Activated T-helper 17 cell treated with anti-CD3 and anti-CD28 coated beads, Interleukin-2, amount 50 U/mL, for 72 hours (primary cell): ENCODE measurements around the gene HNF4A. TPM values are rescaled to one million over a fixed set of nuclear protein-coding genes. Genes with fewer than 3 reads are reported as not detected.
"Not testable (repeated sequence)": the region's sequence is repeated elsewhere in the genome, so short reads cannot be mapped to it uniquely, and the experiment has no call there.

Source experiments
- ATAC-seq: fragments of 150-1000 bp; cut with Tn5 transposase; replicated peaks from 2 replicates; pipeline ENCODE4 v1.10.0; 2021; ENCODE audit warnings: mild to moderate bottlenecking, moderate library complexity
- H3K27ac Mint-ChIP-seq: one replicate; pipeline ENCODE4 v1.8.0; 2022; ENCODE audit warnings: mixed read lengths
- H3K27me3 Mint-ChIP-seq: one replicate; pipeline ENCODE4 v1.8.0; 2022; ENCODE audit warnings: mixed read lengths
- H3K36me3 Mint-ChIP-seq: one replicate; pipeline ENCODE4 v1.8.0; 2022; ENCODE audit warnings: low read depth, mild to moderate bottlenecking, mixed read lengths
- H3K4me1 Mint-ChIP-seq: one replicate; pipeline ENCODE4 v1.8.0; 2022; ENCODE audit warnings: mixed read lengths
- H3K4me3 Mint-ChIP-seq: one replicate; pipeline ENCODE4 v1.8.0; 2022; ENCODE audit warnings: mild to moderate bottlenecking, mixed read lengths
- H3K9me3 Mint-ChIP-seq: one replicate; pipeline ENCODE4 v1.8.0; 2022; ENCODE audit warnings: mixed read lengths
- total RNA-seq, 2 donors: library from RNA; stranded (reverse); gene quantifications; one replicate each; pipeline ENCODE4 v1.2.3, GENCODE V29; 2022

Gene HNF4A
- total RNA-seq, 2 donors from 2014 or later, result not detected

GRCh38 chr20:44460795-44461141, 105.3 kb downstream of the HNF4A start:
- Mint-ChIP-seq H3K27me3 (no peaks in the 10 kb centered on the region), H3K4me3 (no peak overlapping the region), H3K36me3 (no peaks in the 10 kb centered on the region), H3K9me3 (no peaks in the 10 kb centered on the region), H3K4me1 (no peaks in the 10 kb centered on the region), H3K27ac (no peak overlapping the region)
- no peak for ATAC-seq

GRCh38 chr20:44461142-44461802, 105.8 kb downstream of the HNF4A start:
- H3K27me3 Mint-ChIP-seq, result no peaks in the 10 kb centered on the region
- H3K4me3 Mint-ChIP-seq, result no peak overlapping the region
- H3K9me3 Mint-ChIP-seq, result no peaks in the 10 kb centered on the region
- no peak for ATAC-seq
- H3K4me1 Mint-ChIP-seq, result no peaks in the 10 kb centered on the region
- no peak overlapping the region for H3K27ac Mint-ChIP-seq
- H3K36me3 Mint-ChIP-seq, result no peaks in the 10 kb centered on the region

- no peak for ATAC-seq
- Mint-ChIP-seq H3K4me1 (no peaks in the 10 kb centered on the region), H3K36me3 (no peaks in the 10 kb centered on the region), H3K9me3 (no peaks in the 10 kb centered on the region), H3K27me3 (no peaks in the 10 kb centered on the region), H3K4me3 (no peak overlapping the region), H3K27ac (no peak overlapping the region)
Measured at GRCh38 chr20:44461803-44462174, 106.3 kb downstream of the HNF4A start.

- no peak for ATAC-seq
- no peaks in the 10 kb centered on the region for H3K9me3 Mint-ChIP-seq
- no peak overlapping the region for H3K27ac Mint-ChIP-seq
- no peaks in the 10 kb centered on the region for H3K36me3 Mint-ChIP-seq
- no peaks in the 10 kb centered on the region for H3K27me3 Mint-ChIP-seq
- H3K4me1 Mint-ChIP-seq, result no peaks in the 10 kb centered on the region
- H3K4me3 Mint-ChIP-seq, result no peak overlapping the region
Measured at GRCh38 chr20:44463466-44463865, 108.0 kb downstream of the HNF4A start.

- no peaks in the 10 kb centered on the region for H3K27me3 Mint-ChIP-seq
- no peak overlapping the region for H3K27ac Mint-ChIP-seq
- no peak for ATAC-seq
- H3K4me1 Mint-ChIP-seq, result no peaks in the 10 kb centered on the region
- H3K36me3 Mint-ChIP-seq, result no peaks in the 10 kb centered on the region
- H3K9me3 Mint-ChIP-seq, result no peaks in the 10 kb centered on the region
- H3K4me3 Mint-ChIP-seq, result no peak overlapping the region
Measured at GRCh38 chr20:44464514-44464913, 109.0 kb downstream of the HNF4A start.

- H3K27ac Mint-ChIP-seq, result peak overlapping the region; percentile 59
- no peaks in the 10 kb centered on the region for H3K4me1 Mint-ChIP-seq
- no peaks in the 10 kb centered on the region for H3K27me3 Mint-ChIP-seq
- no peak for ATAC-seq
- no peak overlapping the region for H3K4me3 Mint-ChIP-seq
- H3K36me3 Mint-ChIP-seq, result no peaks in the 10 kb centered on the region
- H3K9me3 Mint-ChIP-seq, result no peaks in the 10 kb centered on the region
Measured at GRCh38 chr20:44465001-44465560, 109.6 kb downstream of the HNF4A start.

GRCh38 chr20:44467289-44467883, 111.9 kb downstream of the HNF4A start:
- Mint-ChIP-seq H3K36me3 (no peaks in the 10 kb centered on the region), H3K27ac (no peak overlapping the region), H3K4me3 (no peak overlapping the region), H3K4me1 (no peaks in the 10 kb centered on the region), H3K9me3 (no peaks in the 10 kb centered on the region), H3K27me3 (no peaks in the 10 kb centered on the region)
- no peak for ATAC-seq

- no peaks in the 10 kb centered on the region for H3K27me3 Mint-ChIP-seq
- no peaks in the 10 kb centered on the region for H3K36me3 Mint-ChIP-seq
- no peak overlapping the region for H3K4me3 Mint-ChIP-seq
- ATAC-seq, result no peak
- H3K4me1 Mint-ChIP-seq, result no peaks in the 10 kb centered on the region
- H3K9me3 Mint-ChIP-seq, result no peaks in the 10 kb centered on the region
- no peak overlapping the region for H3K27ac Mint-ChIP-seq
Measured at GRCh38 chr20:44468044-44468782, 112.7 kb downstream of the HNF4A start.

GRCh38 chr20:44470327-44470726, 114.8 kb downstream of the HNF4A start:
- no peak for ATAC-seq
- no peak overlapping the region for H3K4me3 Mint-ChIP-seq
- no peaks in the 10 kb centered on the region for H3K36me3 Mint-ChIP-seq
- no peak overlapping the region for H3K27ac Mint-ChIP-seq
- no peaks in the 10 kb centered on the region for H3K9me3 Mint-ChIP-seq
- H3K4me1 Mint-ChIP-seq, result peaks cover 5% of the 10 kb centered on the region
- H3K27me3 Mint-ChIP-seq, result no peaks in the 10 kb centered on the region

- Mint-ChIP-seq H3K36me3 (no peaks in the 10 kb centered on the region), H3K27ac (no peak overlapping the region), H3K4me1 (peaks cover 7% of the 10 kb centered on the region), H3K9me3 (no peaks in the 10 kb centered on the region), H3K4me3 (no peak overlapping the region), H3K27me3 (no peaks in the 10 kb centered on the region)
- ATAC-seq, result no peak
Measured at GRCh38 chr20:44471481-44471882, 116.0 kb downstream of the HNF4A start.

GRCh38 chr20:44472283-44472682, 116.8 kb downstream of the HNF4A start:
- H3K4me1 Mint-ChIP-seq, result peaks cover 15% of the 10 kb centered on the region
- ATAC-seq, H3K27me3 Mint-ChIP-seq, H3K27ac Mint-ChIP-seq, H3K36me3 Mint-ChIP-seq, H3K9me3 Mint-ChIP-seq, H3K4me3 Mint-ChIP-seq: not testable (repeated sequence)

- Mint-ChIP-seq H3K9me3 (no peaks in the 10 kb centered on the region), H3K27ac (peak overlapping the region; percentile 94), H3K4me3 (peak overlapping the region; percentile 90), H3K36me3 (peaks cover 4% of the 10 kb centered on the region), H3K4me1 (peaks cover 21% of the 10 kb centered on the region), H3K27me3 (no peaks in the 10 kb centered on the region)
- ATAC-seq, result no peak
Measured at GRCh38 chr20:44475372-44475693, 119.8 kb downstream of the HNF4A start.

GRCh38 chr20:44475694-44476560, 120.4 kb downstream of the HNF4A start, which contains the start of gene TTPAL:
Gene TTPAL (plus strand): TSS chr20:44475874. CDS start chr20:44480000, 4,126 bp downstream.
- H3K36me3 Mint-ChIP-seq, result peaks cover 10% of the 10 kb centered on the region
- no peaks in the 10 kb centered on the region for H3K9me3 Mint-ChIP-seq
- peak; percentile 98 for ATAC-seq
- peak within 1 kb of the TSS; percentile 90 for H3K4me3 Mint-ChIP-seq
- H3K27me3 Mint-ChIP-seq, result no peaks in the 10 kb centered on the region
- peak within 1 kb of the TSS; percentile 94 for H3K27ac Mint-ChIP-seq
- H3K4me1 Mint-ChIP-seq, result peaks cover 21% of the 10 kb centered on the region

GRCh38 chr20:44477151-44477550, 121.7 kb downstream of the HNF4A start:
- no peaks in the 10 kb centered on the region for H3K9me3 Mint-ChIP-seq
- H3K36me3 Mint-ChIP-seq, result peaks cover 22% of the 10 kb centered on the region
- ATAC-seq, result no peak
- H3K27me3 Mint-ChIP-seq, result no peaks in the 10 kb centered on the region
- H3K4me3 Mint-ChIP-seq, result peak overlapping the region; percentile 90
- peak overlapping the region; percentile 94 for H3K27ac Mint-ChIP-seq
- H3K4me1 Mint-ChIP-seq, result peaks cover 26% of the 10 kb centered on the region
